GM18858 (cell line): Measurements from ENCODE around the gene NDUFA13.

ENCODE experiments used
- ATAC-seq: cut with Tn5 transposase; IDR thresholded peaks from one replicate; pipeline ENCODE4 v1.9.1; 2021; ENCODE audit not compliant: unreplicated experiment

Gene NDUFA13

DNA sequence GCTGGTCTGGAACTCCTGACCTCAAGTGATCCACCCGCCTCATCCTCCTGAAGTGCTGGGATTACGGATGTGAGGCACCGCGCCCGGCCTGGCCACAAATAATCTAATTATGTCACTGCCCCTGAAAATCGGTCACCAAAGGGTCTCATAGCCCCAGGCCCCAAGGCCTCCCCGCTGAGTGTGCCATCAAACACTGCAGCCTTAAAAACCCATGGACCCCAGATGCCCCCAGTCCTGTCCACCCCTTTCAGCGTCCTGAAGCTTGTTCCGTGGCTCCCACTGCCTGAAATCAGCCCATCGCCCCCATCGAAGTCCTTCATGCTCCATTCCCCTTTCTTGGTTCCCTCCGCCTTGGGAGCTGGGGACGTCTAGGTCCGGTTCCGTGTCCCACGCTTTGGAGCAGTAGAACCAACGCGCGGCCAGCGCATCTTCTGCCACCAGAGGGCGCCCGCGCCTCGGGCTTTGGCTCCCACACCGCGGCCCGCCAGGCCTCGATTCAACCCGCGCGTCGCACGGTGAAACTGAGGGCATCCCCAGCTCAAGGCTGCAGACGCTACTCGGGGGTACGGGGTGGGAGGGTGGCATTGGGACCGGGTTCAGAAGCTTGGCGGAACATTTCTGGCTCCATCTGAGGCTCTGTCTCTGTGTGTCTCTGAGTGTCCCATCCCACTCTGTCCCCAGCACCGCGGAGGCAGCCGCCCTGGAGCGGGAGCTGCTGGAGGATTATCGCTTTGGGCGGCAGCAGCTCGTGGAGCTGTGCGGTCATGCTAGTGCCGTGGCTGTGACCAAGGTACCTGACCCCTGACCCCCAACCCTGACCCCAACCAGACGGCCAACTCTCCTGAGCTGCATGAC is 16.2 kb downstream of the NDUFA13 start:
- no peak for ATAC-seq

- ATAC-seq, result no peak
Measured at GRCh38 chr19:19532806-19533701, 17.0 kb downstream of the NDUFA13 start.

GRCh38 chr19:19533841-19534240 is 17.8 kb downstream of the NDUFA13 start:
- no peak for ATAC-seq

DNA sequence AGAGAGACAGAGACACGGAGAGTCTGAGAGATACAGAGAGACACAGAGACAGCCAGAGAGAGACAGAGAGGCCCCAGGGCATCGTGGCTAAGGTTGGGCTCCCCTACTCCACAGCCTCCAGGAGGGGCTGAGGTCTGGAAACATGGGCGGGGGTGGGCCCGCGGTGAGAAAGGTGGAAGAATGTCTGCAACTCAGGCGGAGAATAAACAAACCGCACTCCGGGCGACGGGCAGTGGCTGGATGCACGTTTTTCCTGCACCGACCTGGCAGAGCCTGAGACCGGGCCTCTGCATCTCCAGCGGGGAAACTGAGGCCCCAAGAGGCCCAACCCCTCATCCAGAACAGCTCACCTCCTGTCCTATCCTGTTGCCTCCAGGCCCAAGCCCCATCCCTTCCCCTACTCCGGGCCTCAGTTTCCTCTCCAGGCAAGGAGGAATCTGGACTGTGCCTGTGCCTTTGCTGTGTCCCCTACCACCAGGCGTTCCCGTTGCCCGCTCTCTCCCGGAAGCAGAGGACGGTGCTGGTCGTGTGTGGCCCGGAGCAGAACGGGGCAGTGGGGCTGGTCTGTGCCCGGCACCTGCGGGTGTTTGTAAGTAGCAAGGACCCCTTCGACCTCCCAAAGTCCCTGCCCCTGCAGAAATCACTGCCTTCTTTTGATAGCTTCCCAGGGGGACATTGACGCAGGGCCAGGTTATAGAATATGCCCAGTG is 18.7 kb downstream of the NDUFA13 start:
- ATAC-seq, result no peak

DNA sequence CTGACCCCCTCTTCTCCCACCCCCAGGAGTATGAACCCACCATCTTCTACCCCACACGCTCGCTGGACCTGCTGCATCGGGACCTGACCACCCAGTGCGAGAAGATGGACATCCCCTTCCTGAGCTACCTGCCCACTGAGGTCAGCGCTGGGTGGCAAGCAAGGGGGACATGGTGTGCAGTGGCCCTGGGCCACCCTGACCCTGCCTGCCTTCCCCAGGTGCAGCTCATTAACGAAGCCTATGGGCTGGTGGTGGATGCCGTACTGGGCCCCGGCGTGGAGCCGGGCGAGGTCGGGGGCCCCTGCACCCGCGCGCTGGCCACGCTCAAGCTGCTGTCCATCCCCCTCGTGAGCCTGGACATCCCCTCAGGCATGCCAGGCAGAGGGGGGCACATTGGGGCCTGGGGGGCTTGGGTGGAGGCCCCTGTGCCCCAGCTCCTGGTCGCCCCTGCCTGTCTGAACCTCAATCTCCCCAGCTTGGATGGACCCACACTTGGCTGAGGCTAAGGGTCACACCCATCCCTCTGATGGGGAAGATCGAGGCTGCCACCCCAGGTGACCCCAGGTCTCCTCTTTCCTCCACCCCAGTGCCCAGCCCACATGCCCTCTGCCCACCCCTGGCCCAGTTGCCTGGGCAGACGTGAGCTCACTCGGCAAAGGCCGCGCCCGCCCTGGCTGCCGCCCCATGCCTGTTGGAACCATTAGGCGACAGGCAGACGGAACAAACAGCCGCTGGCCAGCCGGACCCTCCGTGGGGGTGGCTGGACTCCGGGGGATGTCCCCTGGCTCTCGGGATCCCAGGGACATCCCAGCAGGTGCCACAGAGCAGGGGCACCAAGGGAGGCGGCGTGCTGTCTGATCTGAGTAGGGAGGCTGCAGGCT is 19.5 kb downstream of the NDUFA13 start:
- ATAC-seq, result no peak

DNA sequence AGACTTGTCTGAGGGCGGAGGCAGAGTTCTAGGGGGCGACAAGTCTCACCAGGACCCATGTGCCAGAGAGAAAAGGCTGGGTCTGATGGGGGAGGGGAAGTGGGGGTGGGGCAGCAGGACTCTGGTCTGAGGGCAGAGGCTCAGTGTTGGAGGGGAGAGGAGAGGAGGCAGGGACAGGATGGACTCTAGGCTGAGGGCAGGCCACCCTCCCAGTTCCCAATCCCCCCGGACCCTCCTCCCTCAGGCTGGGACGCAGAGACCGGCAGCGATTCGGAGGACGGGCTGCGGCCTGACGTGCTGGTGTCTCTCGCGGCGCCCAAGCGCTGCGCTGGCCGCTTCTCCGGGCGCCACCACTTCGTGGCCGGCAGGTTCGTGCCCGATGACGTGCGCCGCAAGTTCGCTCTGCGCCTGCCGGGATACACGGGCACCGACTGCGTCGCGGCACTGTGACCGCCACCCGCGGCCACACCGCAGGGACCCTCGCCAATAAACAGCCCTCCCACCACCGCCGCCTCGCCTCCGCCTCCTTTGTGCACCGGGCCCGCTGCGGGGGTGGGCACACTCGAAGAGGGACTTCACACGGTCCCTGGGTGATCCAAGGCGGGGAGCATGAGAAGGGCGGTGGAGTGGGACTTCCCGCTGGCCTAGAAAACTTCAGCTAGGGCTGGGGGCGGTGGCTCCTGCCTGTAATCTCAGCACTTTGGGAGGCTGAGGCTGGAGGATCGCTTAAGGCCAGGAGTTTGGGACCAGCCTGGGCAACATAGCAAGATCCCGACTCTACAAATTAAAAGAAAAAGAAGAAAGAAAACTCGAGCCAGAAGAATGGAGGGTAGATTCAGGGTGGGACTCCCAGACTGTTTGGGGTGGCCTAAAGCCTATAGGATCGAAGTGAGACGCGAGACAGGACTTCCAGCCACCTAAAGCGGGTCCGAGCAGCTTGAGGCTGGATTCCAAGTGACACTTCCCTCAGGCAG is 21.3 kb downstream of the NDUFA13 start:
- ATAC-seq, result no peak

GRCh38 chr19:19538061-19538784 is 22.2 kb downstream of the NDUFA13 start, which contains the start of gene CILP2:
CILP2 (plus strand) TSS chr19:19538265; CDS start chr19:19538350, 85 bp downstream.
- no peak for ATAC-seq

GRCh38 chr19:19538785-19539166 is 22.8 kb downstream of the NDUFA13 start:
- no peak for ATAC-seq

- ATAC-seq, result no peak
Measured at GRCh38 chr19:19539698-19540063, 23.7 kb downstream of the NDUFA13 start.

DNA sequence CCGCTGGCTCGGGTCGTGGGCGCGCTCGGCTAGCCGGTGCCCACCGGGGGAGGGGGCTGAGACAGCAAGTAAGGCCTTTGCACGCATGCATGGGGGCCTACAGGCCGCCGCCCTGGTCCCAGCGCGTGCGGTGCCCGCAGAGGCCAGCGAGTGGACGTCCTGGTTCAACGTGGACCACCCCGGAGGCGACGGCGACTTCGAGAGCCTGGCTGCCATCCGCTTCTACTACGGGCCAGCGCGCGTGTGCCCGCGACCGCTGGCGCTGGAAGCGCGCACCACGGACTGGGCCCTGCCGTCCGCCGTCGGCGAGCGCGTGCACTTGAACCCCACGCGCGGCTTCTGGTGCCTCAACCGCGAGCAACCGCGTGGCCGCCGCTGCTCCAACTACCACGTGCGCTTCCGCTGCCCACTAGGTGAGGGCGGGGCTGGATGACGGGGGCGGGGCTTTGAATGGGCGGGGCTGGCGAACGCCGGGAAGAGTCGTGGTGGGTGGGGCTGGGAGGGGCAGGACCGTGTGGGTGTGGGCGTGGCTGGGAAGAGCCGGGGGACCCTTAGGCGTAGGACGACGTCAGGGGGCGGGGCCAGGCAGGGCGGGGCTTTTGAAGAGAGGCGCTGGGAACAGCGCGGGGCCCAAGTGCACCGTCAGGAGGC is 24.2 kb downstream of the NDUFA13 start:
- ATAC-seq, result no peak

DNA sequence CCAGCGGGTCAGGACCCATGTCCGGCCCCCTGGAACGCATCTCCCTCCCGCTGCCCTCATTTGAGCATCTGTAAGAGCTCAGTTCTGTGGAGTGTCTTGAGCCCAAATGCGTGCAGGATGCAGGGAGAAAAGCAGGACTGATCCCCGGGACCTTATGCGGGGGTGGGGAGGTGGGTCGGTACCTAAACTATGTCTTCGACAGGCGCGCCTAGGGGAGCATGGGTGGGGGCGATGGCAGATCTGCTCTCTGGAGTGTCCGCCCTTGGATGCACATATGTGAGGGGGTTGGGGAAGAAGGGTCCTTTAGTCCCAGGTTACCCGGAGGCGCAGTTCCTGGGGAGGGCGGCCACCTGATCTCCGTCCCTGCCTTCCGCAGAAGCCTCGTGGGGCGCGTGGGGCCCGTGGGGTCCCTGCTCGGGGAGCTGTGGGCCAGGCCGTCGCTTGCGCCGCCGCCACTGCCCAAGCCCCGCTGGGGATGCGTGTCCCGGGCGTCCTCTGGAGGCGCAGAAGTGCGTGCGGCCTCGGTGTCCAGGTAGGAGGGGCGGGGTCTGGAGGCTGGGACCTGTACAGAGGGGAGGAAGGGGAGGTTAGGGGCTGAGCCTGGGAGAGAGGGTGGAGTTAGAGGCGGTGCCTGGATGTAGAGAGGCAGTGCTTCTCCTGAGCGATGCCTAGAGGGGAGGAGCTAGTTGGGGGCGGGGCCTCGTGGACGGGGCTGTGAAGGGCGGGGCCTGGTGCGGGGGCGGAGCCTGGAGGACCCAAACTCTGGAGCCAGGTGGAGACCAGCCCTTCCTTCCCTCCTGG is 24.9 kb downstream of the NDUFA13 start:
- ATAC-seq, result no peak

DNA sequence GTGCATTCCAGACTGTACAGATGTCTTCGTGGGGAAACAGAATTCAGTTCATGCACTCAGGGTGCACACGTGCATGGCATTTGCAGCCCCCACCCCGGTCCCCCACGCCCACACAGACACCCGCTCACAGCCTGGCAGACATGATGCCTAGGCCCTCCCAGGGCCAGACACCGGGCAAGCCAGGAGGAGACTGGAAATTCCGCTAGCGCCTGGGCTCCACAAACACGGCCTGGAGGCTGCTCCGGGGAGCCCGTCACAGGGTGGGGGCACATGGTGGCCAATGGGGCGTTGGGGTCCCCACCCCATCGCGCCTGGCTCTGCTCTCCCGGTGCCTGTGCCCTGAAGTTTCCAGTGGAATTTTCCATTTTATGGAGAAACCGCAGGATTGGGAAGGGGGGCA is 25.6 kb downstream of the NDUFA13 start:
- no peak for ATAC-seq

GRCh38 chr19:19542507-19542906 is 26.5 kb downstream of the NDUFA13 start:
- ATAC-seq, result no peak

GRCh38 chr19:19543101-19543500 is 27.1 kb downstream of the NDUFA13 start:
- no peak for ATAC-seq

GRCh38 chr19:19543640-19544039 is 27.6 kb downstream of the NDUFA13 start:
- ATAC-seq, result no peak

DNA sequence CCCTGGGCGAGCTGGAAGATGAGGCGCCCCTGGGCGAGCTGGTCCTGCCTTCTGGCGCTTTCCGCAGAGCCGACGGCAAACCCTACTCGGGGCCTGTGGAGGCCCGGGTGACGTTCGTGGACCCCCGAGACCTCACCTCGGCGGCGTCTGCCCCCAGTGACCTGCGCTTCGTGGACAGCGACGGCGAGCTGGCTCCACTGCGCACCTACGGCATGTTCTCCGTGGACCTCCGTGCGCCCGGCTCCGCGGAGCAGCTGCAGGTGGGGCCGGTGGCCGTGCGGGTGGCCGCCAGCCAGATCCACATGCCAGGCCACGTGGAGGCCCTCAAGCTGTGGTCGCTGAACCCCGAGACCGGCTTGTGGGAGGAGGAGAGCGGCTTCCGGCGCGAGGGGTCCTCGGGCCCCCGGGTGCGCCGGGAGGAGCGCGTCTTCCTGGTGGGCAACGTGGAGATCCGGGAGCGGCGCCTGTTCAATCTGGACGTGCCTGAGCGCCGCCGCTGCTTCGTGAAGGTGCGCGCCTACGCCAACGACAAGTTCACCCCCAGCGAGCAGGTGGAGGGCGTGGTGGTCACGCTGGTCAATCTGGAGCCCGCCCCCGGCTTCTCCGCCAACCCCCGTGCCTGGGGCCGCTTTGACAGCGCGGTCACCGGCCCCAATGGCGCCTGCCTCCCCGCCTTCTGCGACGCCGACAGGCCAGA is 28.4 kb downstream of the NDUFA13 start:
- no peak for ATAC-seq
